ENCODE measurements around the gene GPHN.

The GPHN gene

DNA sequence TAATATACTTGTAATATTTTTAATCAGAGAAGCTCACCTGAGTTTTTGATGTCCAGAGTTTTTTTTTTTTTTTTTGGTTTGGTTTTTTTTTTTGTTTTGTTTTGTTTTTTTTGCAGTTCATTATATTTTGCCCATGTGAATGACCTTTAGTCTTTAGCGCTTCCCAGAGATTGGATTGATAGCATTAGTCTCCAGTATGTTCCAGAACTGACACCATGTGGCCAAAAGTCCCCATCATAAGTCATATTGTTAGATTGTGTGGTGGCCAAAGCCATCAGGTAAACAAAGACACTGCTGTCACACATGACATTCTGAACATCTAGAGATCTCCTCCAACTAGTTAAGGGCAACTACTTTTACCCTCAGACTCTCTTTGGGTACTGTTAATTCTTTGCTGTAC lies 408.5 kb downstream of the GPHN start:
- WGBS (ENCODE audit: insufficient coverage, insufficient read length): no CpG with 5 or more reads among the region's 1 CpG
- Histone ChIP-seq H3K27me3 (ENCODE audit: control insufficient read depth, insufficient read depth, low read length) (no peaks in the 10 kb centered on the region), H3K9me3 (ENCODE audit: control insufficient read depth, insufficient read depth, low read length) (no peaks in the 10 kb centered on the region), H3K36me3 (ENCODE audit: control insufficient read depth, insufficient read depth, low read length) (no peaks in the 10 kb centered on the region), H3K4me1 (ENCODE audit: control insufficient read depth, insufficient read depth, low read length) (no peaks in the 10 kb centered on the region), H3K4me3 (ENCODE audit: low read length) (no peak overlapping the region), H3K27ac (ENCODE audit: low read length) (no peak overlapping the region)
- no peak for DNase-seq (ENCODE audit: low read depth, low spot score)

DNA sequence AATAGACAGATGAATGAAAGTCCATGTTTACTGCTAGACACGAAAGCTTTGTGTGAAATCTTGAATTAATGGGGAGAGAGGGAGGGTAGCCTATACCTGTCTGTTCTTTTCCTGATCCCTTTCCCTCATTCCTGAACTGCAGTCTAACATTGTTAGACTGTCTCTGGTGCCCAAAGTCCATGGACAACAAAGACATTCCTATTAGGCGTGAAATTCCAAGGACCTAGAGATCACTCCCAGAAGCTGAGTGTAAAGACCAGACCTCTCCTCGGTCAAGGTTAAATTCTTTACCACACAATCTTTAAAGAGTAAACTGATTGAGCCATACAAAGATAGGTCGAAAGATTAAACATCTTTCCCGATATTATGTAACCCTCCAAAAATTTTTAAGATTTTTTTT lies 410.6 kb downstream of the GPHN start:
- no peaks in the 10 kb centered on the region for H3K27me3 ChIP-seq (ENCODE audit: control insufficient read depth, insufficient read depth, low read length)
- no peaks in the 10 kb centered on the region for H3K4me1 ChIP-seq (ENCODE audit: control insufficient read depth, insufficient read depth, low read length)
- no peaks in the 10 kb centered on the region for H3K36me3 ChIP-seq (ENCODE audit: control insufficient read depth, insufficient read depth, low read length)
- no CpG with 5 or more reads among the region's 5 CpGs for WGBS (ENCODE audit: insufficient coverage, insufficient read length)
- DNase-seq (ENCODE audit: low read depth, low spot score): no peak
- H3K4me3 ChIP-seq (ENCODE audit: low read length): no peak overlapping the region
- no peak overlapping the region for H3K27ac ChIP-seq (ENCODE audit: low read length)
- no peaks in the 10 kb centered on the region for H3K9me3 ChIP-seq (ENCODE audit: control insufficient read depth, insufficient read depth, low read length)

GRCh38 chr14:66920196-66920595 lies 412.2 kb downstream of the GPHN start:
- no peaks in the 10 kb centered on the region for H3K36me3 ChIP-seq (ENCODE audit: control insufficient read depth, insufficient read depth, low read length)
- H3K4me3 ChIP-seq (ENCODE audit: low read length): no peak overlapping the region
- 100% methylated on average over 1 of the region's 1 CpG for WGBS (ENCODE audit: insufficient coverage, insufficient read length)
- H3K4me1 ChIP-seq (ENCODE audit: control insufficient read depth, insufficient read depth, low read length): no peaks in the 10 kb centered on the region
- no peaks in the 10 kb centered on the region for H3K9me3 ChIP-seq (ENCODE audit: control insufficient read depth, insufficient read depth, low read length)
- no peak overlapping the region for H3K27ac ChIP-seq (ENCODE audit: low read length)
- no peaks in the 10 kb centered on the region for H3K27me3 ChIP-seq (ENCODE audit: control insufficient read depth, insufficient read depth, low read length)
- DNase-seq (ENCODE audit: low read depth, low spot score): no peak

GRCh38 chr14:66923251-66923650 lies 415.3 kb downstream of the GPHN start:
- no CpG with 5 or more reads among the region's 1 CpG for WGBS (ENCODE audit: insufficient coverage, insufficient read length)
- Histone ChIP-seq H3K36me3 (ENCODE audit: control insufficient read depth, insufficient read depth, low read length) (no peaks in the 10 kb centered on the region), H3K4me1 (ENCODE audit: control insufficient read depth, insufficient read depth, low read length) (no peaks in the 10 kb centered on the region), H3K9me3 (ENCODE audit: control insufficient read depth, insufficient read depth, low read length) (no peaks in the 10 kb centered on the region), H3K27me3 (ENCODE audit: control insufficient read depth, insufficient read depth, low read length) (no peaks in the 10 kb centered on the region), H3K27ac (ENCODE audit: low read length) (no peak overlapping the region), H3K4me3 (ENCODE audit: low read length) (no peak overlapping the region)
- DNase-seq (ENCODE audit: low read depth, low spot score): no peak

DNA sequence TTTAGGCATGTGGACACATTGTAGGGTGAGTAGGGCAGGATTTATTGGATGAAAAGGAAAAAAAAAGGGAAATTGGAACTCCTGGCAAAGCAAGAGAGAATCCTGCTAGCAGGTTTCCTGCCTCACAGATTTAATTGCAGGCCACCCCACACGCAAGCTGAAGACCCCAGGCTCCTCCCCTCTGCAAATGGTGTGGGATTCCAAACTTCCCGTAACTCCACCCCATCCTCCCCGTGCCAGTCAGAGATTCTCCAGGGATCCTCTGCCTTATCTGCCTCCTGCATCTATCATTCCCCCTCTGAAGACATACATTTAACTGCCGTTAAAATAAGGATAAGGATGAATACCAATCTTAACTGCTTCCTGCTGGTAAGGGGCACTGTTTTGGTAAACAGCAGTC lies 431.5 kb downstream of the GPHN start:
- no CpG with 5 or more reads among the region's 4 CpGs for WGBS (ENCODE audit: insufficient coverage, insufficient read length)

GRCh38 chr14:66944872-66945271 lies 436.9 kb downstream of the GPHN start:
- Histone ChIP-seq H3K4me1 (ENCODE audit: control insufficient read depth, insufficient read depth, low read length) (no peaks in the 10 kb centered on the region), H3K27me3 (ENCODE audit: control insufficient read depth, insufficient read depth, low read length) (no peaks in the 10 kb centered on the region), H3K27ac (ENCODE audit: low read length) (no peak overlapping the region), H3K9me3 (ENCODE audit: control insufficient read depth, insufficient read depth, low read length) (peaks cover 7% of the 10 kb centered on the region), H3K4me3 (ENCODE audit: low read length) (no peak overlapping the region), H3K36me3 (ENCODE audit: control insufficient read depth, insufficient read depth, low read length) (0 out of 2 replicates have a peak, but pooled peaks cover 2% of the 10 kb centered on the region)
- DNase-seq (ENCODE audit: low read depth, low spot score): no peak
- no CpG with 5 or more reads among the region's 5 CpGs for WGBS (ENCODE audit: insufficient coverage, insufficient read length)

More for the DNA sequence above, 431.5 kb downstream of the GPHN start:
- no peak for DNase-seq (ENCODE audit: low read depth, low spot score)
- Histone ChIP-seq H3K9me3 (ENCODE audit: control insufficient read depth, insufficient read depth, low read length) (no peaks in the 10 kb centered on the region), H3K36me3 (ENCODE audit: control insufficient read depth, insufficient read depth, low read length) (no peaks in the 10 kb centered on the region), H3K27me3 (ENCODE audit: control insufficient read depth, insufficient read depth, low read length) (no peaks in the 10 kb centered on the region), H3K4me1 (ENCODE audit: control insufficient read depth, insufficient read depth, low read length) (no peaks in the 10 kb centered on the region), H3K27ac (ENCODE audit: low read length) (no peak overlapping the region), H3K4me3 (ENCODE audit: low read length) (no peak overlapping the region)

DNA sequence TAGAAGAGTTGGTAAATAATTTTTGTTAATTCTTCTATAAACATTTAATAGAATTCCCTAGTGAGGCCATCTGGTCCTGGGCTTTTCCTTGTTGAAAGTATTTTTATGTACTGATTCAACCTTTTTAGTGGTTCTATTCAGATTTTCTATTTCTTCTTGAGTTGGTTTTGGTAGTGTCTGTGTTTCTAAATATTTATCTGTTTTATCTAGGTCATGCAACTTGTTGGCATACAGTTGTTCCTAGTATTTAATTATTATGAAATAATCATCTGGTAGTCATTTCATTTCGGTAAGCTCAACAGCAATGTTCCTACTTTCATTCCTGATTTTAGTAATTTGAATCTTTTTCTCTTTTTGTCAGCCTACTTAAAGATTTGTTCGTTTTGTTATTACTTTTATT lies 447.2 kb downstream of the GPHN start:
- H3K4me1 ChIP-seq (ENCODE audit: control insufficient read depth, insufficient read depth, low read length): no peaks in the 10 kb centered on the region
- no peaks in the 10 kb centered on the region for H3K9me3 ChIP-seq (ENCODE audit: control insufficient read depth, insufficient read depth, low read length)
- no peak for DNase-seq (ENCODE audit: low read depth, low spot score)

DNA sequence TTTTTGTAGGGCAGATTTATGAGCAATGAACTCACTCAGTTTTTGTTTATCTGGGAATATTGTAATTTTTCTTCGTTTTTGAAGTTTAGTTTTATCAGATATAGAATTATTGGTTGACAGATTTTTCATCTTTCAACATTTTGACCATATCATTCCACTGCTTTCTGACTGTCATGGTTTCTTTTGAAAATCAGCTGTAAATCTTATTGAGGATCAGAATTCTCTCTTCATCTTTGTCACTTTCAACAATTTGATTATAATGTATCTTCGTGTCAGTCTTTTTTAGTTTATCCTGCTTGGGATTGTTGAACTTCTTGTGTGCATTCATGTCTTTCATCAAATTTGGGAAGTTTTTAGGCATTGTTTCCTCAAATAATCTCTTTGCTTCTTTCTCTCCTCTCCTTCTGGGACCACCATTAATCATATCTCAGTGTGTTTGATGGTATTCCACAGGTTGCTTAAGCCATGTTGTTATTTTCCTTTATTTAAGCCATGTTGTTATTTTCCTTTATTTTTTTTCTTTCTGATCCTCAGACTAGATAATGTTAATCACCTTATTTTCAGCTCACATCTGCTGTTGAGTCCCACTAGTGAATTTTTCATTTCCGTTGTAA lies 451.6 kb downstream of the GPHN start:
- Histone ChIP-seq H3K27me3 (ENCODE audit: control insufficient read depth, insufficient read depth, low read length) (no peaks in the 10 kb centered on the region), H3K4me3 (ENCODE audit: low read length) (no peak overlapping the region), H3K9me3 (ENCODE audit: control insufficient read depth, insufficient read depth, low read length) (no peaks in the 10 kb centered on the region), H3K4me1 (ENCODE audit: control insufficient read depth, insufficient read depth, low read length) (no peaks in the 10 kb centered on the region; the same call in 1 of the 2 replicates), H3K36me3 (ENCODE audit: control insufficient read depth, insufficient read depth, low read length) (no peaks in the 10 kb centered on the region), H3K27ac (ENCODE audit: low read length) (no peak overlapping the region)
- DNase-seq (ENCODE audit: low read depth, low spot score): no peak
- no CpG with 5 or more reads among the region's 3 CpGs for WGBS (ENCODE audit: insufficient coverage, insufficient read length)

More for the DNA sequence above, 447.2 kb downstream of the GPHN start:
- no peaks in the 10 kb centered on the region for H3K27me3 ChIP-seq (ENCODE audit: control insufficient read depth, insufficient read depth, low read length)
- no peak overlapping the region for H3K27ac ChIP-seq (ENCODE audit: low read length)
- no peaks in the 10 kb centered on the region for H3K36me3 ChIP-seq (ENCODE audit: control insufficient read depth, insufficient read depth, low read length)
- H3K4me3 ChIP-seq (ENCODE audit: low read length): no peak overlapping the region
- no CpG with 5 or more reads among the region's 2 CpGs for WGBS (ENCODE audit: insufficient coverage, insufficient read length)

GRCh38 chr14:66965831-66966230 lies 457.9 kb downstream of the GPHN start:
- no peaks in the 10 kb centered on the region for H3K36me3 ChIP-seq (ENCODE audit: control insufficient read depth, insufficient read depth, low read length)

DNA sequence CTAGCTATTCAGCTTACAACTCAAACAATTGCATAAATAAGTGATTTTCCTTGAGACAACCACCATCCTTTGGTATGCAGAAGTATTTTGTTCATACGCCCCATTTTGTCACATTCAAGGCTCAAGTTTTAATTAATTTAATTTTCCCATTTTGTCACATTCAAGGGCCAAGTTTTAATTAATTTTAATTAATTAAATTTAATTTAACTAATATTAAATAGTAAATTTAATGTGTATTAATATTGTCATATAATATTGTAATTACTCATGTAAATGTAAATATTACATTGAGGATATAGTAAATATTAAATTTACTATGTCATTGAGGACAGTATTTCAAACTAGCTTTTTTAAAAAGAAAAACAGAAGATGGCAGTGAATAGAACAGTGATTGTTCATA lies 464.5 kb downstream of the GPHN start:
- no CpG with 5 or more reads among the region's 1 CpG for whole genome bisulfite sequencing (ENCODE audit: insufficient coverage, insufficient read length)
- Histone ChIP-seq H3K27me3 (ENCODE audit: control insufficient read depth, insufficient read depth, low read length) (no peaks in the 10 kb centered on the region), H3K27ac (ENCODE audit: low read length) (no peak overlapping the region), H3K9me3 (ENCODE audit: control insufficient read depth, insufficient read depth, low read length) (no peaks in the 10 kb centered on the region), H3K4me1 (ENCODE audit: control insufficient read depth, insufficient read depth, low read length) (no peaks in the 10 kb centered on the region), H3K36me3 (ENCODE audit: control insufficient read depth, insufficient read depth, low read length) (no peaks in the 10 kb centered on the region), H3K4me3 (ENCODE audit: low read length) (no peak overlapping the region)
- no peak for DNase-seq (ENCODE audit: low read depth, low spot score)

More at GRCh38 chr14:66965831-66966230, 457.9 kb downstream of the GPHN start:
- Histone ChIP-seq H3K4me1 (ENCODE audit: control insufficient read depth, insufficient read depth, low read length) (no peaks in the 10 kb centered on the region; the same call in 1 of the 2 replicates), H3K9me3 (ENCODE audit: control insufficient read depth, insufficient read depth, low read length) (no peaks in the 10 kb centered on the region), H3K27me3 (ENCODE audit: control insufficient read depth, insufficient read depth, low read length) (no peaks in the 10 kb centered on the region), H3K27ac (ENCODE audit: low read length) (no peak overlapping the region), H3K4me3 (ENCODE audit: low read length) (no peak overlapping the region)
- no peak for DNase-seq (ENCODE audit: low read depth, low spot score)

DNA sequence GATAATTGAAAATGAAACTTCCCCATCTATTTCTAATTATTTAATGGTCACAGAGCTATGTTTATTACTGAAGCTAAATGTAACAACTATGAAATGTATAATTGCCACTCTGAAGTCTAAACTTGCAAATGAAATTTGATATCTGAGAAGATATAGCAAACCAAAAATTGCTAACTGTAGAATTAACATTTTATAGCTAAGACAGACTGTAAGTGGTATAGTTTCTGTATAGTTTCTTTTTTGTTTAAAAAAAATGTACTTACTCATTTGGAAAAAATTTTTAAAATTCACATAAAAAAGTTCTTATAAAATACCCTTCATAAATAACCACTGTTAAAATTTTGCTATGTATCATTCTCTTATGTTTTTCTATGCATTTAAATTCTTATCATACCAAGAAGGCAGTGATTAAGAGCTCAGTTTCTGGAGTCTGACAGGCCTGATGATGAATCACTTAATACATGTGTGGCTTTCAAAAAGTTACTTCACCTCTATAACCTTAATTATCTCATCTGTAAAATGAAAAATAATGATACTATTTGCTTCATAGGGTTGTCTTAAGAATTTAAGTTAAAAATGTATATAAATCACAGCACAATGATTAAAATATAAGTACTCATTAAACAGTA lies 466.6 kb downstream of the GPHN start:
- no peak for DNase-seq (ENCODE audit: low read depth, low spot score)
- no peaks in the 10 kb centered on the region for H3K4me1 ChIP-seq (ENCODE audit: control insufficient read depth, insufficient read depth, low read length)
- no peaks in the 10 kb centered on the region for H3K36me3 ChIP-seq (ENCODE audit: control insufficient read depth, insufficient read depth, low read length)
- no peak overlapping the region for H3K4me3 ChIP-seq (ENCODE audit: low read length)
- H3K9me3 ChIP-seq (ENCODE audit: control insufficient read depth, insufficient read depth, low read length): no peaks in the 10 kb centered on the region
- H3K27me3 ChIP-seq (ENCODE audit: control insufficient read depth, insufficient read depth, low read length): no peaks in the 10 kb centered on the region
- H3K27ac ChIP-seq (ENCODE audit: low read length): no peak overlapping the region

Data from iPS DF 6.9 (cell line).